ENCODE measurements around the gene PRRT4. TPM values are rescaled to one million over a fixed set of nuclear protein-coding genes. Genes with fewer than 3 reads are reported as not detected.

Gene PRRT4
- total and polyA plus RNA-seq, 9 of the 15 experiments (the other 6 are each of a cell fraction or from before 2014, with no cell fraction given): not detected

DNA sequence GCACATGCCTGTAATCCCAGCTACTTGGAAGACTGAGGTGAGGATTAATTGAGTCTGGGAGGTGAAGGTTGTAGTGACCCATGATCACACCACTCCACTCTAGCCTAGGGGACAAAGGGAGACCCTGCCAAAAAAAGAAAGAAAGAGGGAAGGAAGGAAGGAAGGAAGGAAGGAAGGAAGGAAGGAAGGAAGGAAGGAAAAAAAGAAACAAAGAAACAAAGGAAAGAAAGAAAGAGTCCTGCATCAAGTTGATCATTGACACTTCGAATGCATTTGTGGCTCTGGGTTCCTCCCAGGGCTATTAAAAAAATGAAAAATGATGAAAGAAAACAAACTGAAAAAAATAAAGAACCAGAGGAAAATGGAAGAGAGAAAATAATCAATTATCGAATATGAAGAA lies 3.9 kb upstream of the PRRT4 start (continued):
- TF ChIP-seq, protein P1, sequence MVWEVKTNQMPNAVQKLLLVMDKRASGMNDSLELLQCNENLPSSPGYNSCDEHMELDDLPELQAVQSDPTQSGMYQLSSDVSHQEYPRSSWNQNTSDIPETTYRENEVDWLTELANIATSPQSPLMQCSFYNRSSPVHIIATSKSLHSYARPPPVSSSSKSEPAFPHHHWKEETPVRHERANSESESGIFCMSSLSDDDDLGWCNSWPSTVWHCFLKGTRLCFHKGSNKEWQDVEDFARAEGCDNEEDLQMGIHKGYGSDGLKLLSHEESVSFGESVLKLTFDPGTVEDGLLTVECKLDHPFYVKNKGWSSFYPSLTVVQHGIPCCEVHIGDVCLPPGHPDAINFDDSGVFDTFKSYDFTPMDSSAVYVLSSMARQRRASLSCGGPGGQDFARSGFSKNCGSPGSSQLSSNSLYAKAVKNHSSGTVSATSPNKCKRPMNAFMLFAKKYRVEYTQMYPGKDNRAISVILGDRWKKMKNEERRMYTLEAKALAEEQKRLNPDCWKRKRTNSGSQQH (CRISPR knock-in tag; IDR thresholded peaks at IDR 0.05): peak; percentile 12; the same call in 1 of the 2 replicates
- TF ChIP-seq ZC3H11A (IDR thresholded peaks at IDR 0.05; ENCODE audit: low read depth, low read length) (no peak), HNRNPL (IDR thresholded peaks at IDR 0.05; ENCODE audit: low read depth, low read length) (no peak), ZNF384 (IDR thresholded peaks at IDR 0.05; ENCODE audit: low read depth, low read length) (no peak)
- TF ChIP-seq, protein P2, sequence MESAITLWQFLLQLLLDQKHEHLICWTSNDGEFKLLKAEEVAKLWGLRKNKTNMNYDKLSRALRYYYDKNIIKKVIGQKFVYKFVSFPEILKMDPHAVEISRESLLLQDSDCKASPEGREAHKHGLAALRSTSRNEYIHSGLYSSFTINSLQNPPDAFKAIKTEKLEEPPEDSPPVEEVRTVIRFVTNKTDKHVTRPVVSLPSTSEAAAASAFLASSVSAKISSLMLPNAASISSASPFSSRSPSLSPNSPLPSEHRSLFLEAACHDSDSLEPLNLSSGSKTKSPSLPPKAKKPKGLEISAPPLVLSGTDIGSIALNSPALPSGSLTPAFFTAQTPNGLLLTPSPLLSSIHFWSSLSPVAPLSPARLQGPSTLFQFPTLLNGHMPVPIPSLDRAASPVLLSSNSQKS (CRISPR knock-in tag; IDR thresholded peaks at IDR 0.05): no peak

DNA sequence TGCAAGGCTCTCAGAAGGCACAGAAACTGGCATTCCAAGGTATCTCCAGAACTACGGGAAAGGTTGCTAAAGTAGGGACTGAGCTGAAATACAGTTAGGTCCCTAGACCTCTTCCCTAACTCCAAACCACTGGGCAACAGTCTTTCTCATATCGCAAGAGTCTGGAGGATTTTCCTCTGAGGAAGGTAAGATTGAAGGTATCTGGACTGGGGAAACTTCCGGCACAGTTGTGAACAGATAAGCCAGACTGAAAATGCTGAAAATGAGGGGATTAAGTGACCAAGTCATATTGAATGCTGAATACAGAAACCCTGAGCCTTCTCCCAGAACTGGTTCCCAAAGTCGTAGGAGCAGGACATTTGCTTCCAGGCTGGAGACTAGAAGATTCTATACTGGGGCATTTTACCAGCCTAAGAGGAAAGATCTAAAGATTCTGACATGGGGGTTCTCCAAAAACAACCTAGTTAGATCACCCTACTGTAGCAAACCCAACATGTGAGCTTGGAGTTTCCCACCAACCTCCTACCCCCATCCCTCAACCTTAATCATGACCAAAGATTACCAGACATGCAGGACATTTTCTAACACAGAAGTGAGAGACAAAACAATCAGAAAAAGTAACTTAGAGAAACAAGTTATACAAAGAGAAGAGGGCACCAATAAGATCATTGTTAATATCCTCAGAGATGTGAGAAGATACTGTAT lies 2.8 kb upstream of the PRRT4 start:
- Histone ChIP-seq H3K79me2 (ENCODE audit: control insufficient read depth, insufficient read depth, low read length) (no peaks in the 10 kb centered on the region), H3K9me3 (replicated peaks; ENCODE audit: control insufficient read depth, insufficient read depth, low read depth, low read length) (no peaks in the 10 kb centered on the region), H3K9ac (ENCODE audit: insufficient read depth in 1 of 2, low read depth in 2 of 2, low read length in 2 of 2) (no peak overlapping the region), H3K27ac (ENCODE audit: extremely low read depth, low read depth, low read length) (no peak overlapping the region), H3K4me3 (no peak overlapping the region), H3K4me2 (ENCODE audit: insufficient read depth, low read length) (no peak overlapping the region), H3K9me1 (ENCODE audit: control insufficient read depth, insufficient read depth, low read length) (no peaks in the 10 kb centered on the region), H3K4me1 (replicated peaks in 1 of 2; ENCODE audit: control insufficient read depth in 2 of 2, insufficient read depth in 2 of 2, low read length in 2 of 2) (peaks cover 6 to 19% of the 10 kb centered on the region in 2 experiments; a peak in 3 of 5 replicates), H3K27me3 (ENCODE audit: control insufficient read depth in 2 of 2, insufficient read depth in 2 of 2, low read length in 2 of 2) (peaks cover 49 to 52% of the 10 kb centered on the region in 2 experiments), H4K20me1 (replicated peaks; ENCODE audit: control insufficient read depth, insufficient read depth, low read length) (no peaks in the 10 kb centered on the region; the same call in 1 of the 2 replicates), H2AFZ (ENCODE audit: low read depth, low read length) (no peak overlapping the region), H3K36me3 (ENCODE audit: control insufficient read depth, insufficient read depth, low read length) (no peaks in the 10 kb centered on the region)
- ATAC-seq: peak; percentile 7; the same call in 2 of the 3 replicates
- peak in 1 of 4 experiments; percentile 37 for DNase-seq (ENCODE audit: extremely low read depth in 1 of 4, low spot score in 3 of 4)
- peak; percentile 57 for FAIRE-seq
- 0% methylated on average over 4 of the region's 4 CpGs for WGBS (ENCODE audit: insufficient coverage, low coverage, missing lambda C conversion rate)
- CTCF ChIA-PET (ENCODE audit: low intra/inter-chr PET ratio): no interaction called here
- POLR2A ChIA-PET: interaction anchor here (2.2 kb wide), 1 partner anchor 9 kb away, joined by 6 read pairs; no protein-coding TSS in a partner anchor
- BruUV-seq (replicated peaks): no TSS peak
- intact Hi-C loops (cut with micrococcal nuclease): no loop called here
- in situ Hi-C loops (cut with MboI): no loop called here
- TF ChIP-seq TEAD4 (IDR thresholded peaks at IDR 0.05; ENCODE audit: low read length): 0 out of 2 replicates have a peak, but pooled peaks have one; percentile 24
- TF ChIP-seq TEAD4 (CRISPR knock-in tag; IDR thresholded peaks at IDR 0.05; ENCODE audit: borderline replicate concordance): no peak
- 0 out of 2 replicates have a peak, but pooled peaks have one; percentile 22 for TF ChIP-seq GABPA (tag; conservative IDR thresholded peaks at IDR 0.05; ENCODE audit: low read depth)
- TF ChIP-seq, protein P3, sequence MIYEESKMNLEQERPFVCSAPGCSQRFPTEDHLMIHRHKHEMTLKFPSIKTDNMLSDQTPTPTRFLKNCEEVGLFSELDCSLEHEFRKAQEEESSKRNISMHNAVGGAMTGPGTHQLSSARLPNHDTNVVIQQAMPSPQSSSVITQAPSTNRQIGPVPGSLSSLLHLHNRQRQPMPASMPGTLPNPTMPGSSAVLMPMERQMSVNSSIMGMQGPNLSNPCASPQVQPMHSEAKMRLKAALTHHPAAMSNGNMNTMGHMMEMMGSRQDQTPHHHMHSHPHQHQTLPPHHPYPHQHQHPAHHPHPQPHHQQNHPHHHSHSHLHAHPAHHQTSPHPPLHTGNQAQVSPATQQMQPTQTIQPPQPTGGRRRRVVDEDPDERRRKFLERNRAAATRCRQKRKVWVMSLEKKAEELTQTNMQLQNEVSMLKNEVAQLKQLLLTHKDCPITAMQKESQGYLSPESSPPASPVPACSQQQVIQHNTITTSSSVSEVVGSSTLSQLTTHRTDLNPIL (CRISPR knock-in tag; IDR thresholded peaks at IDR 0.05): no peak
- no peak for TF ChIP-seq U2AF2 (optimal IDR thresholded peaks at IDR 0.05; ENCODE audit: low read depth, low read length)
- TF ChIP-seq CBFA2T3 (IDR thresholded peaks at IDR 0.05): peak; percentile 67
- peak; percentile 8 for TF ChIP-seq ZFP36 (IDR thresholded peaks at IDR 0.05; ENCODE audit: low read depth, low read length, partially characterized antibody)
- no peak for TF ChIP-seq RBM15 (IDR thresholded peaks at IDR 0.05; ENCODE audit: insufficient read depth, low read length)
- peak; percentile 55 for TF ChIP-seq TCF3 (CRISPR knock-in tag; IDR thresholded peaks at IDR 0.05)
- no peak for TF ChIP-seq TAF7 (tag; IDR thresholded peaks at IDR 0.05)
- TF ChIP-seq LCOR (CRISPR knock-in tag; IDR thresholded peaks at IDR 0.05): 0 out of 2 replicates have a peak, but pooled peaks have one; percentile 31
- TF ChIP-seq MYBL2 (IDR thresholded peaks at IDR 0.05; ENCODE audit: low read depth): no peak
- no peak for TF ChIP-seq MYBL2 (CRISPR knock-in tag; IDR thresholded peaks at IDR 0.05; ENCODE audit: borderline replicate concordance)

Data from K562 (cell line).